Subcutaneous adipose tissue (tissue), 4 donors: ENCODE data around the gene LPAR3. TPM values are rescaled to one million over a fixed set of nuclear protein-coding genes. Genes with fewer than 3 reads are reported as not detected.

Experiments used
- CTCF ChIP-seq: fragments of 450-650 bp; IDR thresholded peaks from one replicate; pipeline ENCODE4 v1.5.1; 2016; ENCODE audit warnings: low read depth, mild to moderate bottlenecking, control low read depth, antibody characterized with exemption, moderate library complexity
- total RNA-seq, 4 donors: library from RNA; depleted of rRNA; stranded (reverse); fragments of >200 nt; gene quantifications; one replicate each; pipeline ENCODE4 v1.1.0, GENCODE V29; 2016

Gene LPAR3
- total RNA-seq, 4 donors from 2014 or later = 1.0 TPM; not detected in 3

GRCh38 chr1:84869720-84870119, 23.3 kb downstream of the LPAR3 start:
- TF ChIP-seq CTCF = no peak

- TF ChIP-seq CTCF = no peak
Measured at GRCh38 chr1:84862810-84863251, 30.2 kb downstream of the LPAR3 start.

GRCh38 chr1:84861988-84862644, 30.9 kb downstream of the LPAR3 start:
- no peak for TF ChIP-seq CTCF

GRCh38 chr1:84861516-84861915, 31.5 kb downstream of the LPAR3 start:
- TF ChIP-seq CTCF = no peak

- TF ChIP-seq CTCF = no peak
Measured at GRCh38 chr1:84859866-84860265, 33.1 kb downstream of the LPAR3 start.

- TF ChIP-seq CTCF = no peak
Measured at GRCh38 chr1:84857906-84858305, 35.1 kb downstream of the LPAR3 start.

GRCh38 chr1:84856726-84857270, 36.2 kb downstream of the LPAR3 start:
- no peak for TF ChIP-seq CTCF
